Ammon's horn (tissue), 1 donor: ENCODE results near the gene EFCAB5.
"Not testable (repeated sequence)": the region's sequence is repeated elsewhere in the genome, so short reads cannot be mapped to it uniquely, and the experiment has no call there.

Experiments
- DNase-seq: peaks from one replicate; pipeline ENCODE4 v3.0.0-alpha.2; 2016; ENCODE audit warnings: low spot score

Gene EFCAB5

DNA sequence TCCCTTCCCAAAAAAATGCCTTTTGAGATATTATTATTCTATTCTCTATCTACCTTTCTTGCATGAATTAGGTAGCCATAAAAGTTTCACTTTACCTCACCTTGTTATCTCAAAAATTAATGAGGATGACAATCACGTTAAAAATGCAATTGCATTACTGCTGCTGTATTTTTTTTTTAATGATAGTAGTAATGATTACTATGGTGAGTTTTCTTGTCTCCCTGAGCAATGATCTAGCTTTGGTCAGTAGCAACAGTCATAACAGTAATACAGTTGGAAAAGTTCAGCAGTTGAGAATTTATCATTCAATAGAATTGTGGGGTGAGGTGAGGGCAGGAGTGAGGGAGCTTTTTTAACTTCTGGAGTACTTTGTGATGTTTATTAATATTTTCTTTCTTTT is at the start of gene EFCAB5:
Gene EFCAB5, plus strand, starts transcription at position 301 of the 400 bp plus-strand sequence. CDS start 163 bp downstream, outside the sequence.
- no peak for DNase-seq

DNA sequence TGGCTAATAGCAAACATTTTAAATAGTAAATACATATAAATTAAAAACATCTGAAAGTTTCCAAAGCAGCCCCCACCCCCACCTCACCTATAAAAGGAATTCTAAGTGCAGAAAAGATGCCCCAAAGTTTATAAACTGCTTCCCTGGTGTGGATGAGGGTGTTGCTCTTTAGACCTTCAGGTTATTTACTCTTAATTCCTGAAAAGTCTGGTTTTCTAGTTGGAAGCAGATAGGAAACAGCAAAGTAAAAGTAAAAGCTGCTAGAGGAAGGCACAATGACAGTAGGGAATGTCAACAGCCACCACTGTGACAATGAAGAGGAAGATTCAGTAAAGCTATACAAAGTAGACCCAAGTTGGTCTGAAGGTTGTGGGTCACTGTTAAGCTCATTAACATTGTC is 49.2 kb upstream of the EFCAB5 start:
- DNase-seq, result no peak

DNA sequence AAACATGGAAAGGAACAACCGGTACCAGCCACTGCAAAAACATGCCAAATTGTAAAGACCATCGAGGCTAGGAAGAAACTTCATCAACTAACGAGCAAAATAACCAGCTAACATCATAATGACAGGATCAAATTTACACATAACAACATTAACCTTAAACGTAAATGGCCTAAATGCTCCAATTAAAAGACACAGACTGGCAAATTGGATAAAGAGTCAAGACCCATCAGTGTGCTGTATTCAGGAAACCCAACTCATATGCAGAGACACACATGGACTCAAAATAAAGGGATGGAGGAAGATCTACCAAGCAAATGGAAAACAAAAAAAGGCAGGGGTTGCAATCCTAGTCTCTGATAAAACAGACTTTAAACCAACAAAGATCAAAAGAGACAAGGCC is 44.3 kb upstream of the EFCAB5 start:
- DNase-seq, result not testable (repeated sequence)

DNA sequence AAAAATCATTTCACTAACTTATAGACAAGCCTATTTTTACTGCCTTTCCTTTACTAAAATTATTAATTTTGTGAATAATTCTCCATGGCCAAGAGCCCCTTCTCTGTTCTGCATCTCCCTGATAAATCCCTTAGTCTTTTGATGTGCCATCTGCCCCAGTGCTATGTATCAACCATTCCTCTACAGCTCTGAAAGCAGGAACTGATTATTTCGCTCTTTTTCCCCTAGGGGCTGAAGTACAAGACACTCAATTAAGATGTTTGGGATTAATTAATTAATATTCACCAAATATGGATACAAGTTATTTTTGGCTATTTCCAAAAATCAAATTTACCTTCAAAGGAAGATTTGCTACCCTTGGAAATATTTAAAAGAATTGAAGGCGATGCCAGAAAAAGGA is 38.0 kb upstream of the EFCAB5 start:
- DNase-seq, result no peak

DNA sequence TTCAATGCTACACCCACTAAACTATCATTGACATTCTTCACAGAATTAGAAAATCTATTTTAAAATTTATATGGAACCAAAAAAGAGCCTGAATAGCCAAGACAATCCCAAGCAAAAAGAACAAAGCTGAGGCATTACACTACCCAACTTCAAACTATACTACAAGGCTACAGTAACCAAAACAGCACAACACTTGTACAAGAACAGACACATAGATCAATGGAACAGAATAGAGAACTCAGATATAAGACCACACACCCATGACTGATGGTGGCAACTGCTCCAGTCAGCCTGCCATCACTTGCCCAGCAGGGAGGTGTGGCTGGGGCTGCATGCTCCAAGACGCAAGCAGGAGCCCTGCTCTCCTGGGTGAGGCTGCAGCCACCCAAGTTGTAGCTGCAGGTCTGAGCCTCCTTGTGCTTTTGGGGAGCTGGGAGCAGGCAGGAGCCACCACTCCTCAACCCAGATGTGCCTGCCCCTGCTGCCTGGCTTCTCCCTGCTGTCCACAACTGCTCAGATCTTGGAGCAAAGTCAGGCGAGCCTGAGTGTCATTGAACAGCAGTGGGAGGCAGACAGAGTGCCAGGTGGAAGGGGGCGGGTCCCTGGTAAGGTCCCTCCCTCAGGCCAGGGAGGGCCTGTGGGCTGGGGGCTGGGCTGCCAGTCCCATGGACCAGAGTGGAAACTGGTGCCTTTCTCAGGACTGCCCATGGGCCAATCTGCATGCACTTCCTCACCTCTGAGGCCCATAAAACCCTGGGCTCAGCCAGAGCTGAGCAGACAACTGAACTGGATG is 36.2 kb upstream of the EFCAB5 start:
- DNase-seq, result no peak

DNA sequence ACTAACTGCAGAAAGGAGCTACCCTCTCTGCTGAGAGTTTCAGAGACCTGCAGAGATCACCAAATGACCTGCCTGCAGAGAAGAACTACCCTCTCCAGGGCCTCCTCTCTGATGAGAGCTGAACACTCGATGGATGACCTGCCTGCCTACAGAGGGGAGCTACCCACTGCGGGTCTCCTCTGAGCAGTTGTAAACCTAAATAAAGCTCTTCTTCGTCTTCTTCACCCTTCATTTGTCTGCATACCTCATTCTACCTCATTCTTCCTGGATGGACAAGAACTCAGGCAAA is 35.6 kb upstream of the EFCAB5 start:
- DNase-seq, result no peak

DNA sequence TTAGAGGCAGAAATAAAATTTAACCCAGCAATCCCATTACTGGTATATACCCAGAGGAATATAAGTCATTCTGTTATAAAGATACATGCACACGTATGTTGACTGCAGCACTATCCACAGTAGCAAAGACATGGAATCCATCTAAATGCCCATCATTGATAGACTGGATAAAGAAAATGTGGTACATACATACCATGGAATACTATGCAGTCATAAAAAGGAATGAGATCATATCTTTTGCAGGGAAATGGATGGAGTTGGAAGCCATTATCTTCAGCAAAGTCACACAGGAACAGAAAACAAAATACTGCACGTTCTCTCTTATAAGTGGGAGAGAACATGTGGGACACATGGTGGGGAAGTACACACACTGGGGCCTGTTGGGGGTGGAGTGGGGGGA is 34.5 kb upstream of the EFCAB5 start:
- DNase-seq, result no peak

DNA sequence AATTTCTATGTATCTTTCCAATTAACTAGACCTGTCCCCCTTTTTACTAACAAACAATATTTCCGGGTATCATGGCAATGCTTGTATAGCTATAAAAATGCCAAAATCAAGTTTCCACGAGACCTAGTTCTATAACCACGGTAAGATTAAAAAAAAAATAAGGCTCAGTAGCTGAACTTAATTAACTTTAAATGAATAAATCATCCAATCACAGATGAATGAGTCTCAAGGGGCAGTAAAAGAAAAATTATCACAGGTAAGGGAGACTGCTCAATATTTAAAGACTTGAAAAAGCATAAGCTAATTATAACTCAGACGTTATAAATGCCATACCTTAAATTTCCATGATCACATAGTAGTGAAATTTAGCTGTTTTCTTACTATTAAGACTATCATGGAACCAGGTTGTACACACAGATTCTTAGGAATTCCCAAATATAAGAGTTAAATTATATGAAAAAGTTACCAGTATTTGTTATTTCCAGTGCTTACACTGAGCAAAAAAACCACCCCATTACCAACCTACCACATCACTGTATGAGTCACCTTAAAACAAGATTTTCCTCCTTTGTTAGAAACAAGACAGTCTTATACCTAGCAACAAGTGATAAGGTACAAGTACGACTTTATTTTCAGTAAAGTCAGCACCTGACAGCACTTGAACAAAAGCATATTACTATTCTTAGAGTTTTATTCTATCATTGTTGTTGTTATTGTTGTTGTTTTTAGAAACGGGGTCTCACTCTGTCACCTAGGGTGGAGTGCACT is 32.0 kb upstream of the EFCAB5 start:
- no peak for DNase-seq

DNA sequence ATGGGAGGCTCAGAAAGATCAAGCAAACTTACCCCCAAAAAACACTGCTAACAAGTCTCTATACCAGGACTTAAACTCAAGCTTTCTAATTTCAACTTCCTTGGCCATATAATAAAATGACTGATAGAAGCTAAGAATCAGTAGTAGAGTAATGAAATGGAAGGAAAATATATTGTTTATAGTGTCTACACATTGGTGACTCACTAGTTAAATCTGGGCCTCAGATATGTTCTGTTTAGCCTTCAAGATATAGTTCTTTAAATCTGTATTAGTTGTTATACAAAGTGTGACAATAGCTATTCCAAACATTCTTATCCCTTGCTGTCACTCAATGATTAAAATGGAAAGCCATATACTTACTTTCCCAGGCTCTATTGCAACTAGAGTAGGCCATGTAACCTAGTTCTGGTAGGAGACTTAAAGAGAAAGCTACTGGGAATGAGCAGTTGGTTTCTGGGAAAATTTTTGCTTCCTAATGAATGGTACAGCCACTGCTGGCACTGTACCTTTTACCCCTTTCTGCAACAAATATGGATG is 29.7 kb upstream of the EFCAB5 start:
- no peak for DNase-seq

DNA sequence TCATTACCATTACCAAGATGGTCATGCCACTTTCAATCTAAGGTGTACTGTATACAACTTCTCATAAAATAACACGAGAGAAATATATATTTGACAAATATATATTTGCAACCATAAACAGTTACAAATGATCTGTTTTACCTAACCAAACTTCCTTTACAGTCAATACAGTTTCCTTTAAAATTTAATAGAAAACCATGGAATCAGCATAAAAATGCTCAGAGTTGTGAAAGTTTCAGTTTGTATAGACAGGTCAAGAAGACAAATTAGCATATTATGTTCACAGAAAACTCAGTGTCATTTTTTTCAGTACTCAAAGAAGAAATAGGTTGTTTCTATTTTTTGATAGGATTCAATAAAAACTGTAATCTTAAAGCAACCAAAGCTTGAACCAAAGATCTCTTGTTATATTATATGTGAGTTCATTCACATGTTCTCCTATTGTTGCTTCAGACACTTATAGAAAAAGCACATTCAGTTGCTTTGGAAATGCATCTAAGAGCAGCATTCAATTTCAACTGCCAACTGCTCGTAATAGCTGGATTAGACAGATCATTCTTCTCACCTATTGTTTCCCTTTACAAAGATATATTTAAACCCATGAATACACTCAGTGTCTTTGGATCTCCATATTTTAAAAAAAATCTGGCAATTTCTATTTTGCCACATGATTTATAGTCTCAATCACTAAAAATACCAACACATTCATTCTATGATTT is 26.5 kb upstream of the EFCAB5 start:
- peak; percentile 4 for DNase-seq

DNA sequence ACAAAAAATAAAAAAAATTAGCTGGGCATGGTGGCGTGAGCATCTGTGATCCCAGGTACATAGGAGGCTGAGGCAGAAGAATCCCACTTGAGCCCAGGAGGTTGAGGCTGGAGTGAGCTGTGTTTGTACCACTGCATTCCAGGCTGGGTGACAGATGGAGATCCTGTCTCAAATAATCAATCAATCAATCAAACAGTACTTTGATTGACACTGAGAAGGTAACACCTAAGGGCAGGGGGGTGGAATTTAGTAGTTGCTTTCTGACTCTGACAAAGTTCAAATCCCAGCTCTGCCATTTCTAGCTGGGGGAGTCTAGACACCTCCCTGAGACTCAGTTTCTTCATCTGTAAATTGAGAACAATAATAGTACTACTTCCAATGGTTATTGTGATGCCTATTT is 23.4 kb upstream of the EFCAB5 start:
- DNase-seq, result no peak

DNA sequence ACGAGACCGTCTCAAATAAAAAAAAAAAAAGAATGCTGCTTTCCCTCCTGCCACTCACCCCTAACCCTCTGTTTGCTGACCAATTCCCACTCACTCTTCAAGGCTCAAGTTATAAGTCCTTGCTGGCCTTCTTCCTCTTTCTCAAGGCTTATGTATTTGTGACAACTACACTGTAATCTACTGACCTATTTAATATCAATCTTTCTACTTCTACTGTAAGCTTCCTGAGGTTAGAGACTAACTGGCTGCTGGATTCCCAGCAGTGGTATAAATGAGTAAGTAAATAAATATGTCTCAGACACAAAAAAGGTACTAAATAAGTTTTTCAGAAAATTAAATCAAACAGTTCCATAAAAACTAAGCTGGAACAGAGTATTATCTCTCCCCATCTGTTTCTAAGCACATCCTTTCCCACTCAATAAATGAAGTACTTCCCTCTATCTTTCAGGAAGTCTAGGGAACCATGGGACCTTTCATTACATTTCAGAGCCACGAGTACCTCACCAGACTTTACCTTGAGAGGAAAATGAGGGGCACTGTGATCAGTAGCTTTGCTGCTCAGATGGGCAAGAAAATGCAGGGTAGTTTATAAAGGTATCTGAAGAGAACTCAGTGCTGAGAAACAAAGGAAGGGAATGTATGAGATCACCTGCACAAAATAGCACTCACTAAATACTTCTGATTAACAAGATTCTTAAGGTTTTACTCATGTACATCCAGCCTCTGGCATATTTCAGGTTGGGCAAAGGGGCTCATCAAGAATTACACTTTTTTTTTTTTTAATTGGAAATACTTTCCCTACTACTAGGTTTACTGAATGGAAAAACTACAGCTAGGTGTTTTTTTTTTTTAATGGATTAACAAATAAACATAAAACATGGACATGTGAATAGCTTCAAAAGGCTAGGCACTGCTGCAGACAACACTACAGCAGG is 22.2 kb upstream of the EFCAB5 start:
- no peak for DNase-seq

DNA sequence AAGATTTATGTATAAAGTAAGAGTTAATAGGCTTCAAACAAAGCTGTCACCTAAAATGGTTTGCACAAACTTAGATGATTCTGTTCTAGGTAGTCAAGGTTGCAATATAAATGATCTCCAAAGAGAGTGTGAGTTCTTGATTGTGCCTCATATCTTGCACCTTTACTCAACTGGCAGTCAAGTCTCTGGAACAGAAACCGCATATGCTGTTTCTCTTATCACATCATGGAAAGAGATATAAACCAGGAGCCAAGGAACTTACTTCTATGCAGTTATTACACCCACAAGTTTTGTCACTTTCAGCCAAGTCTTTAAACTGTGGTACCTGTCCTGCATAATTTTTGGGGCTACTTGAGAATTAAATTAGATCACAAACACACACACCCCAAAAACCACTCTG is 16.6 kb upstream of the EFCAB5 start:
- no peak for DNase-seq

DNA sequence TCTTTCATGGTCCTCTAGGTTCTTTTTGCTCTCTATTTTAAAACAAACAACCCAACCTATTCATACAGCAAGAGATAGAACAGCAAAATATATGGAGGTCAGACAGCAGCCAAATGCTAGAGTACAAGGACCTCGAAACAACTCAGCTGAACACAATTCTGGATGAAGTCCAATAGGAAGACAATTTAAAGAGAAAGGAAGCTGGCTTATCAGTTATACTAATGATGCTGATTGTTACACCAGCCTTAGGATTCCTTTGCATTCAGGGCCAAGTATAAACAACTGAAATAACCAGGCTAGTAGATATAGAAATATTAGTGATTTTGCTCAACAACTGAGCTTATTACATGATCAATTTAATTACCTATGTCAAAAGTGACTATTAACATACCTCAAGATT is 13.9 kb upstream of the EFCAB5 start:
- DNase-seq, result no peak

DNA sequence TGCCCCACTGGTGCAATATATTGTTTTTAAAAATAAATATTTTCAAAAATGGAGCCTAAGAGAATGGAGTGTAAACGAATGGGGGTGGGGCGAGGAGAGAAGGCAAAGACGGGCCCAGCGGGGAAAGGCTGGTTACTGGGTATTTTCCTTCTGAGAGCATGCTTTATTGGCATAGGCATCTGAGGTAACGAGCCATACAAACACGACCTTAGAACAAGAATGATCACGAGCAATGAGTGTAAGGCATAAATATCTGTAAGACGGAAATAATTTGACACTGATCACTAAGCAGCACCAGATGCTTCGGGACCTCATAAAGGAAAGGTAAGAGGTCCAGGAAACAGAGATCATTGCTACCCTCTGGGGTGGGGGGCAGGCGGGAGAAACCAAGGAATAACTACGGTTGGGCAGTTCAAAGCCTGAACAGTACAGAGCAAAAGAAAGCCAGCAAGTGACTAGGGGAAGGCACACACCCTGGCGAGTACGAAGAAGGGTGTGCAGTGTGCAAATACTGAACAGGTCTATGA is 12.4 kb upstream of the EFCAB5 start:
- peak; percentile 13 for DNase-seq

DNA sequence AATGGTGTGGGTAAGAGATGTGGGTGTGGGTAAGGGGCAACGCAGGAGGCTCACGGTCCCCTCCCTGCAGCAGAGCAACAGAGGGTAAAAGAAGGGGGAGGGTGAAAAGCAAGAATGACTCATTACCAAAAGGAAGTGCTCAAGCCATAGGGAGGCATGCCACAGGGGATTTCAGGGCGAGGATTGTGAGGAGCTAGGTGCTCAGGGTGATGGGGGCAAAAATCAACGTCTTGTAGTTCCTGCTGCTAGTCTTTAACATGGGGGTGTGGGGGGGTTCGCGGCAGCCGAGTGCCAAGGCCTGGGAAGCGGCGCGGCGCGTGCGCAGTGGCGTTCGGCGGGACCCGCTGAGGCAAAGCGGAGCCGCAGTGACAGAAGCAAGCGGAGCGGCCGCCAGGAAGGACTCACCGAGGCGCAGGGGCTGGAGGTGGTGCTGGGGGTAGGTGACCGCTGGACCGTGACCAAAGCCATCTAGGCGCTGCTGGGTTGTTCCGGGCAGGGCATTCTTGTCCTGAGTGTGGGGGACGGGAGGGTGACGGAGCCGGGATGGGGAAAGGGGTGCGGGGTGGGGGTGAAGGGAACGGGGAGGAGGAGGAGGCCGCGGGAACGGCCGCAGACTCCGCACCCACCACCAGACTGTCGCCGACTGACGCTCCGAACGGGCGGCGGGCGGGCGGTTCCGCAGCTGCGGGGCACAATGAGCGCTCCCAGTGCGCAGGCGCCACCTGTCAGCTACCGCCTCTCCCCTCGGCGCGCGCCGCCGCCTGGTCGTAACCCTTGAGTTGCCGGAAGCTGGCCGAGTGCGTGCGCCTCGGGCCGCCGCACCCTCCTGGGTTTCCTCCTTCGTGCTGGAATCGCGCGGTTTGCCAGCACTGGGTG is 11.7 kb upstream of the EFCAB5 start, which contains the start of gene SSH2:
Gene SSH2, minus strand, starts transcription at position 696 of the 876 bp plus-strand sequence. Its CDS starts 228 bp downstream, at position 468.
- peak; percentile 91 for DNase-seq

DNA sequence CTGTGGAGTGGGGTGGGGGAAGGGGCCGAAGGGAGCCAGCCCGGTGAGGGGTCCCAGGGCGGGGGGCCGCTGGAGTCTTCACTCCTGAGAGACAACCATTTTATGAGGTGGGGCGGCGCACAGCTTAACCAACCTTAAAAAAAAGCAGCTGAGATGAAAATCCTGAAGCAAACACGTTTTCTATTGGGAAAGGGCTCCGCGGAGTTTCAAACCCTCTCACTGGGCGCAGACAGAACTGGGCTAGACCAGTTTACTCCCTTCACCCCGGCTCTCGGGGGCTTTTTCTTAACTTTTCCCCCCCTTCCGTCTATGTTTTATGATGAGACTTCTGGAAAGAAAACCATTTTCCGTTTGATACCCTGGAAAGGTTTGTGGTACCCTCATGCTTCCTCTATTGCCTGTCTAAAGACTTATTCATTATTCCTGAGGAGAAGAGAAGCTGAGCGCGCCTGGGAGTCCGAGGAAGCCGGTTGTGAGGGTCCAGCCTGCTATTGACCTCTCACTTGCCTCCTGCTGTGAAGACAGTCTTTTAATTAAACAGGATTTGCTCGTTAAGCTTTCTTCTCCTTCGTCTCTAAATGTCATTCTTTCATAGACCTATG is 10.9 kb upstream of the EFCAB5 start:
- DNase-seq, result peak; percentile 22

DNA sequence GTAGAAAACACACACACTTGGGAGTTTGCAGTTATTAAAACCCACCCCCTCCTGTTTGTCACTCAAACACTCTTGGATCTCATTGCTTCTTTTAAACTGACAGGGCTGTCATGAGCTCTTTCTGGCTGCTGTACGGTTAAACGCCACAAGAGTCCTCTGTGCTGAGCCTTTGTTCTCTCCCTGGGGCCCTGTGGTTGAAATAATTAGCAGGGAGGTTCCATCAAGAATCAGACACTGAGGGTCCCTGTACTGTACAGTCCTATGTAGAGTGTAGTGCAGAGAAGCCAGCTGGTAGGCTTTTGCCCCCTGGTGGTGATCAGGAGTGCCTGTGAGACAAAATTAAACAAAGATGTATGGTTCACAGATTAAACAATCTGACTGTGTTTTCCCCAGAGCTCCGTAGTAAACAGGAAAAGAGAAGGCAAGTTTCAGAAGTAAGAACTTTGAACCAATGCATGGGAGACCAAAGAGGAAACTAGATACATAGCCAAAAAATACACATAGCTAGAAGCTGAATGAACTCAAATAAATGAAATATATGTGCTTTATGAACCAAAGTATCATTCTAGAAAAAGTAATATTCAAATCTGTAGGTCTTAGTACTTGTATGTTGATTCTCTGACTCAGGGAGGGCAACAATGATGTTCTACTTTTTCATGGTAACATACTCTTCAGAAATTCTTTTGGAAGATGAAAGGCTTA is 10.1 kb upstream of the EFCAB5 start:
- peak; percentile 95 for DNase-seq

DNA sequence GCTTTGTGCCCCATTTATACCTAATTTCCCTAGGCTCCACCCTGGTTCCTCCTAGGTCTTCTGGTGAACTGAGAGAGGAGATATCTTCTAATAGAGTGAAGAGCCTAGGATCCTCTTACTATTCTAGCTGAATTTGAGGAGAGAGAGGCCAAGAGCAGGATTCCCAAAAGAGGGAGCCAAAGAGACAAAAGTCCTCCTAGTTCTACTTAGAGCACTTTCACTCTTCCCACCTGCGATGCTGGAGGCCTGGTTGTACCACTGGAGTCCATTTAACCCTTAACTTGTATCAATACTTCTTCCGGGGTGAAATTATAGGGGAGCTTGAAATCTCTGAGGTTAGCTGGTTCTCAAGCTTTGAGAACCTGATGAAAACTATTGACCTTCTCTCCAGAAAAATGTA is 8.1 kb upstream of the EFCAB5 start:
- peak; percentile 23 for DNase-seq
